ENCODE measurements around the gene CWC25.
"Not testable (repeated sequence)": the region's sequence is repeated elsewhere in the genome, so short reads cannot be mapped to it uniquely, and the experiment has no call there.

The CWC25 gene

DNA sequence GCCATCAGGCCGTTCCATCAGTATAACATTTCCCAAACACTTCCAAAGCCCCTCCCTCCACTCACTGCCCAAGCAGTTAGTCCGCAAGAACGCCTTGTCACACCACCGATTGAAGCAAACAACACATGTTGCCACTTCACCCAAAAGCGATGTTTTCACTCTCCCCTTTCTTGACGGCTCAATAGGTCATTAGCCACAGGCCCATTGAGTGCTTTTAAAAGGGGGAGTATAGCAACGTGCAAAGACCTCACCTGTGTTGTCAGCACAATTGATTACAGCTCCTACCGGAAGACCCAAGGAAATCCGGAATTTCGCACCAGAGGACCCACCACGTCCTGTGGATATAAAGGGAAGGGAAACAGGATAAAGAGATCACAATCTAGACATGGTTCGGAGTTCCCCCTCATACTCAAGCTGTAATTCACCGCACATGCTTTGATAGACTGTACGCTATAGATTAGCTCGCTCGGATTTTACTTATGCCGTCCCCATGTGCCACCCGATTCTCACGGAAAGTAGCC lies 27.7 kb upstream of the CWC25 start:
- DNase-seq = no peak

DNA sequence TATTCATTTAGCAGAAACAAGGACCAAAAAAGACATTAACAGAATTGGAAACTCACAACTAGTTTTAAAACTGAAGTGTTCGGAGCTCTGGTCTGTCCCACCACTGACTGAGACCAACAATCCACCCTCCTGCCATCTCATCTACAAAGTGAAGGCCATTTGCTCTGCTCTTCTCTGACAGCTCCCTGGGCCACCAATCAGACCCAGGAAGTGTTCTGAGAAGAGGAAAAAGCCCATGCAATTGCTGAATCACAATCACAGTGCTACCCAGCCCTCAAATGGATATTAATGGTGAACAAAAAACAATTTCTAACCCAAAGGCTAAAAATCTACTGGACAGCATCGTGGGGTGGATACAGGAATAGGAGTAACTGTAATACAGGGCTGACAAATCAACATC lies 26.3 kb upstream of the CWC25 start:
- no peak for DNase-seq

DNA sequence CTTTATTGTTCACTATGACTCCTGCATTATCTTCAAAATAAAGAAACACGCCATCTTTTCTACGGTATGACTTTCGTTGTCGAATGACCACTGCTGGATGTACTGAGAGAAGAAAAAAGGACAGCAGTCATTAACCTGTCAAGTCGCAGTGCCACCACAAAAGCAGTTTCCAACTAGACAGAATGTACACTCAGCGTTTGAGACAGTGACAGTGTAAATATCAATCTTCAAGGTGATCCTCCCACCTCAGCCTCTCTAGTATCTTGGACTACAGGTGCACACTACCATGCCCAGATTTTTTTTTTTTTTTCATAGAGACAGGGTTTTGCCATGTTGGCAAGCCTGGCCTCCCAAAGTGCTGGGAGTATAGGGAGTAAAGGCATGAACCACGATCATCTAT lies 25.3 kb upstream of the CWC25 start:
- DNase-seq = no peak

DNA sequence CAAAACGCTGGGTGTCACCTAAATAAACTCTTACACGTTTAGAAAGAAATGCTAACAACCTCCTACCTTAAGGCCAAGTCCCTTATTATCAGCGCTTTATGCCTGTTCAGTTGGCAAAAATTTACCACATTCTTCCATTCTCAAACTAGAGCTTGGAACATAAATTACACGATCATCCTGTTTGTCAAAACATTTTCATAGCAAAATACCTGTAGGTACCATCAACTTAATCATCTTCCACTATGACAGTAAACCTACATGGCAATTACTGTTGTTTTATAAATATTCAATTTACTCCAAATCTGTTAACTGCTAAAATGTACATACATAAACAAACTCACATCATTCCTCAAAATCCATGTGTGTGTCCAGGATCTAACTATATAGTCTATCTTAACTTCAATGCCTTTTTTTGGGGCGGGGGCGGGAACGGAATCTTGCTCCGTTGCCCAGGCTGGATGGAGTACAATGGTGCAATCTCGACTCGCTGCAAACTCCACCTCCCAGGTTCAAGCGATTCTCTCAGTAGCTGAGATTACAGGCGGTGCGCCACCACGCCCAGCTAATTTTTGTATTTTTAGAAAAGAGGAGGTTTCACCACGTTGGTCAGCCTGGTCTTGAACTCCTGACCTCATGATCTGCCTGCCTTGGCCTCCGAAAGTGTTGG lies 24.0 kb upstream of the CWC25 start:
- DNase-seq = no peak

DNA sequence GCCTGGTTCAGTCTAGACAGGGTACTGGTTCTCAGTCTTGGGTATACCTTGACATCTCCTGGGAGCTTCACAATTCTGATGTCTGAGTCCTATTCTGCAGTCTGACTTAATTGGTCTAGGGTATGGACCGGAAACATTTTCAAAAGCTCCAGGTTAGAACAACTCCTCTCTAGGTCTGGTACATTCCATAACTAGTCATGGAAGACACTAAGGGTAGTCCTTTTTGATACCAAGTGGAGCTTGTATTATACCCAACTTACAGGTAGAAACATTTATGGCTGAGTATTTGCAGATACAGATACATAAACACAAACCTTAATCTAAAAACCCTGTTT lies 23.4 kb upstream of the CWC25 start:
- no peak for DNase-seq

DNA sequence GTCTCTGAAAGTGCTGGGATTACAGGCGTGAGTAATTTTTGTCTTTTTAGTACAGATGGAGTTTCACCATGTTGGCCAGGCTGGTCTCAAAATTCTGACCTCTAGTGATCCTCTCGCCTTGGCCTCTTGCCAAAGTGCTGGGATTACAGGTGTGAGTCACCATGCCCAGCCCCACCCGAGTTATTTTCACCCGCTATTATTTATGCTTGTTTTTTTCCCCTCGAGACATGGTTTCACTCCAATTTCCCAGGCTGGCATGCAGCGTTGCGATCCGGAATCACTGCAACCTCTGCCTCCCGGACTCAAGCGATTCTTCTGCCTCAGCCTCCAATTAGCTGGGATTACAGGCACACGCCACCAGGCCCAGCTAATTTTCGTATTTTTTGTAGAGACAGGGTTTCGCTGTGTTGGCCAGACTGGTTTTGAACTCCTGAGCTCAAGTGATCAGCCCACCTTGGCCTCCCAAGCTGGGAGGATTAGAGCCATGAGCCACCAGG lies 19.2 kb upstream of the CWC25 start:
- no peak for DNase-seq

DNA sequence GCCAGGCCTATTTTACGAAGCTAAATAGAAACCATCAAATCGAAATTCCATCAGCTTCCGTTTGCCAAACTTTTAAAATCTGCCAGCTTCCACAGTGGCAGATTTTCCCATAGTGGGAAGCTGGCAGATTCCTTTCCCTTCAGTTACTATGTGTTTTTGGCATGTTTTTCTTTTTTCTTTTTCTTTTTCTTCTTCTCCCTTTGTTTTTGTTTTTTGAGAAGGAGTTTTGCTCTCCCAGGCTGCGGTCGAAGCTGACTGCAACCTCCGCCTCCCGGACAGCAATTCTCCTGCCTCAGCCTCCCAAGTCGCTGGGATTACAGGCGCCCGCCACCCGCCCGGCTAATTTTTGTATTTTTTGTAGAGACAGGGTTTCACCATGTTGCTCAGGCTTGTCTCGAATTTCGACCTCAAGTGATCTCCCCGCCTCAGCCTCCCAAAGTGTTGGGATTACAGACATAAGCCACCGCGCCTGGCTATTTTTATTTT lies 684 bp upstream of the CWC25 start:
- DNase-seq = no peak

DNA sequence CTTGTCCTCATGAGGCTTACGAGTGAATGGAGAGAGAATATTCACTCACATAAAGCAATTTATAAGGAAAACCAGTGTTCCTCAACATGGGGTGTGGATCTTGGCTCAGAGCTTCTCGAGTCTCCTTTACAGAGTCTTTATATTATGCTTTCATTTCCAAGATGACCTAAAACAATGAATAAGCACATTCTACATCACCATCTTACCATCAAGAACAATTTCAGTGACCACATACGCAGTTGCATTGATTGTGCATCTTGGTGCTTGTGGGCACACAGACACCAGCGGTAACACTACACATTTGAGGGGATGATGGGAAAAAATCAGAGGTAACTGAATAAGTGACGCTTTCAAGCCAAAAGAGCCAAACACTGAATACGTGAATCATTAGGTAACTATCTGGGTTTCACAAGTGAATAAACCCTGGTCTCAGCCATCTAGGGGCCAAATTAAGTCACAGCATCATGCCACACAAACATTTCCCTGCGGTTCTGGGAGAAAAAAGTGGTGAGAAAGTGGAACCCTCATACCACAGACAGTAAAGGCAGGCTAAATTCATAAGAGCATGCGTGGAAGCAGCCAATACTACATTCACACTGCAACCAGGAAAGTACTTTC lies 9.4 kb downstream of the CWC25 start:
- DNase-seq = no peak

DNA sequence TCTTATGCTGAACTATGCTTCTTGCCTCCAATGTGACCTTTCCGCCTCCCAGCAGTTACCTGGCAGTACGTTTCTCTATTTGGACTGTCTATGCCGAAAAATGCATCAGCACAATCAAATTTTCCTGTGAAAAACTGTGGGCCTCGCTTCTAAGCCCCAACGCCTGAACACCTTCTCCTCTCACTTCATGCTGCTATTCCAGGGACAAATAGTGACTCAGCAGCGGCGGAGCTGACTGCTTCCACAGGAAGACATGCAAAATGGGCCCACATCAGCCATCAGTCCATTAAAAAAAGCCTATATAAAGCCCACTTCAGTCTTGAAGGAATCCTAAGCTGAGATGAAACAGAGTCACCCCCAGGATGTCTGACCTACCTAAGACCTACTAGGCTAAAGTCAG lies 15.3 kb downstream of the CWC25 start:
- DNase-seq = no peak

DNA sequence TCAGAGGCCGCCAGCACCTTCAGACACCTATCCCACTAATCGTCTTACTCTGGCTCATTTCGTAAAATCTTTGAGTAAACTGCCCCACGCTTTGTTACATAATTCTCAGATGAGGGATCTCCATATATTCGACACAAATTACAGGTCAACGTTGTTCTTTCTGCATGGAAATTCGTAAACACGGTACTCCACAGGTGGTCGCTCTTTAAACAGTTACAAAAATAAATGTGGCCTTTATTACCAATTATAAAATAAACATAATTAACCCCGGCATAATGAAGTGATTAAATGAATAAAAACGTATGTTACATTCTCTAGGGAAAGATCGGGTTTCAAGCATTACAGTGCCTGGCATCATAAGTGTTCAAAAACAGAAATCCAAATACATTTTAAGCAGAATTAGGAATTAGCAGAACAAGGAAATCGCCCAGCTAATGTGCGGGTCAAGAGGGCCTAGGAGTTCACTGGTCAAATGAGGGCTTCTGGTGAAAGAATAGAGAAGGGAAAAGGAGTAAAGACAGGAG lies 24.8 kb downstream of the CWC25 start:
- no peak for DNase-seq

DNA sequence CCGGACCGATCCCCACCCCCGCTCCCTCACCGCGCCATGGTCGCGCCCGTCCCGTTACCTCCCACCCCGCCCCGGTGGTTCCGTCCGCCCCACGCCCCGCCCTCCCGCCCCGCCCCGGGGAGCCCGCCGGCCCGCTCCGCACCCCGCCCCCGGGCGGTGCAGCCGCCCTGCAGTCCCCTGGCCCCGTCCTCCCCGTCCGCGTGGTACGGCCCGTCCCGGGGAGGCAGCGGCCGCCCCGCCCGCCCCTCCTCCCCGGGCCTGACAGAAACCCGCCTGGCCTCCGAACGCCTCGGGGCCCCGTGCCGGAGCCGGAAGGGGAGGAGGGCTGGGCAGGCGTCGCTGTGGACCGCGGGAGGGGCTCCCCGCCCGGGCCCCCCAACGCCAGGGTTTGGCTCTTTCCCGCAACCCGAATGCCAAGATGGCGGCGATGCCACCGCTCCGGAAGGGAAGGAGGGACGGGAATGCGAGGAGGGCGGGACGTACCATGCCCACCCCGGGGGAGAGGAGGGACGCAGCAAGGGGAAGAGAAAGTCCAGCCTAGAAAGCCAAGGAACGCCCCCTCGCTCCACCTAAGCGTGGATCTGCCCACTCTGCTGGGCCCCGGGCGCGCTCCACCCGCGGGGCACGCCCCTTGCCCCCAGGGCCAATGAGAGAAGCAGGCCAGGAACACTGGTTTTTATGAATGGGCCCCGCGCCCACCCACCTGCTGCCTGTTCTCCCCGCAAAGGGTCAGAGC lies 25.5 kb downstream of the CWC25 start, which contains the start of gene PIP4K2B:
Gene PIP4K2B, minus strand, starts transcription at position 56 of the 736 bp plus-strand sequence. CDS start 132 bp downstream, outside the sequence.
- DNase-seq = peak; percentile 88

DNA sequence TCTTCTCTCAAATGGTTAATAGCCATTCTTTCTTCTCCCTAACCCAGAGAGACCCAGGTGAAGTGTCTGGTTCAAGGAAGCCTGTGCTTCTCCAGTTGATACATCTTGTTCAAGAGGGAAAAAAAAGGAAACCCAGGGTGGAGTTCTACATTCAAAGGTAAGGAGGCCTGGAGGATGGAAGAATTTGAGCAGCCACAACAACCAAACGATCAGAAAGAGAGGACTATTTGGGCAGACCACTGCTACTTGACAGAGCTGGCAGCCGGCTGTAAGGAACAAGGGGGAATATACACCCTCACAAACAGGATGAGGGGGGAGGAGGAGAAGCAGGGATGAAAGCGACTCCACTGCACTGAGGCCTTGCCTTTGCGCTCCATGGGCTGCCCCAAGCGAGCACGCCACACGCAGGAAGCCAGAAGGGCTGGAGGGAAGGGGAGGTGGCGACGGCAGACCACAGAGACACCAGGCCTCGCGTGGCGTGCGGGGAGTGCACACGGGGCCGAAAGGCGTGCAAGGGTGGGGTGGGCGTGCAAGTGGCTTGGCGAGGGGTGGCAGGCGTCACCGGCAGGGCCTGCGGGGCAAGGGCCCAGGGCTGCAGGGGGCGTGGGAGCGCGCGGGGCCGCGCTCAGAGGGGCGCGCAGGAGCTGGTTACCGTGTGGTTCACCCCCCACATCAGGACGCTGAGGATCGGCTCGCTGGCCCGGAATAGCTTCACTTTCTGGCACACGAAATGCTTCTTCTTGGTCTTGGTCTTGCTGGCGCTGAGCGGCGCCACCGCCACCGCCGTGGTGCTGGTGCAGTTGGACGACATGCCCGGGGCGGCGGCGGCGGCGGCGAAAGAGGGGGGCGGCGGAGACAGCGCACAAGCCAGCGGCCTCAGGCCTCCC lies 26.3 kb downstream of the CWC25 start:
- DNase-seq = peak; percentile 86

DNA sequence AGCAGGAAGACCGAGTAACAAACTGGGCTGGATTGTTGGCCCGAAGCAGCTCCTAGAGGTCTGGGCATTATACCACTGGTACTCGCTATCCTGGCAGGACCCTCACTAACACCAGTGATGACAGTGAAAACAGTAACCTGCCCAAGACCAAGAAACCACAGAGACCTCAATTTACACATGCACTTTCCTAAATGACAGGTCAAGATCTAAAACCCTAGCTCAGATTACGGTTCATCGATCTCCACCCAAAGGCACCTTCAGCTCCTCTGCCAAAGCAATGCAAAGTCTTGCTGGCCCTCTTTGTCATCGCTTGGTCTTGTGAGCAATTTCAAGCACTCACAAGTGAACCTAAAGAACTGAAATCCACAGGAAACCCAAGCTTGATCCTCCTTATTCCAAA lies 27.3 kb downstream of the CWC25 start:
- no peak for DNase-seq

DNA sequence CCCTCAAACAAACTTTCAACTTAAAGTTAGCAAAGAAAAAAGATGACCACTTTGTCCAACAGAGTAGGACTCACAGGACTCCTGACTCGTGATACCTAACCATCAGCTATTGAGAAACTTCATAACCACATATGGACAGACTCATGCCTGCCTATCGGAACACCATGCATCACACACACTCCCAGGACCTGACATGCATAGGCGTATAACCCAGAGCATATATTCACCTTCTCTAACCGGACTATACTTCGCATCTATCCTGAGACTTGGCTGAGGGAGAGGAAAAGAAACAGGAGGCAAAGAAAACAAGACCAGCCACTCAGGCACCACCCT lies 28.0 kb downstream of the CWC25 start:
- no peak for DNase-seq

DNA sequence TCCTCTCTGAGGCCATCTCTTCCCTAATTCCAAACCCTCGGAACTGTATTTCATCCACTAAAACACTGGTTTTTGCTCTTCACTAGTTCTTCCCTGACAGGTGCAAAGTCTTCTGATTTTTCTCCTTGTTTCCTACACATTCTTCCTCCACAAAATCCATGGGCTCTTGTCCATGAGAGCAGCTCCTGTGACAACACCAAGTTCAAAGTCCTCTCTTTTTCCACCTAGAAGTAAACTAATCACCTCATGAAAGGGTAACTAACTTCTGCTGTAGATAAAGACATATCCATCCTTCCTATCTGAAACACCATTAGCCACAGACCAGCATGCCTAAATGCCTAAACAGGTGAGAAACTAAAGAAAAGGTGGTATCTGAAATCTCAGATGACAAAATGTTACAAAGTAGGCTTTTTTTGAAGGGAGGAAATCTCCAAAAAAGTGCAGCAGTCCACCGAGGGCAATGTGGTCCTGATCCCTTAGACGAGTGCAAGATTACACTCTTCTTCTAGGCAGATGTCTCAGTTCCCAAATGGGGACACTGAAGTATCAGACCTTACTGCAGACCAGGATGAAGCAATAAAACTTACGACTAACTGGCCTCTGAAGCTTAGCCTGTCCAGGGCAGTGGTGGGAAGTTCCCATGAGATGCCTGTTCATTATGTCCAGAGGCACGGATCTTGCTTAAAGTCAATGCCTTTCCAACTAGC lies 28.5 kb downstream of the CWC25 start:
- no peak for DNase-seq

DNA sequence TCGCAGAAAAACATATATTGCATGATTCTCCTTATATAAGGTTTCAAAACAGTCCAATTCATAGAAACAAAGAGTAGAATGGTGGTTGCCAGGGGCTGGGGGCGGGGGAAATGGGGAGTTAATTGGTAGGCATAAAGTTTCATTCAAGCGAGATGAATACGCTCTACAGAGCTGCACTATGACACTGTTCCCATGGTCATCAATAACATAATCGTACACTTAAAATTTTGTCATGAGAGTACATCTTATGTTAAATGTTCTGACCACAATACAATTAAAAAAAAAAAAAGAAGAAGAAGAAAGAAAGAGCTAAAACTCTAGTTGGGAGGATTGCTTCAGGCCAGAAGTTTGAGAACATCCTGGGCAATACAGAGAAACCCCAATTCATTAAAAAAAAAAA lies 30.9 kb downstream of the CWC25 start:
- no peak for DNase-seq

DNA sequence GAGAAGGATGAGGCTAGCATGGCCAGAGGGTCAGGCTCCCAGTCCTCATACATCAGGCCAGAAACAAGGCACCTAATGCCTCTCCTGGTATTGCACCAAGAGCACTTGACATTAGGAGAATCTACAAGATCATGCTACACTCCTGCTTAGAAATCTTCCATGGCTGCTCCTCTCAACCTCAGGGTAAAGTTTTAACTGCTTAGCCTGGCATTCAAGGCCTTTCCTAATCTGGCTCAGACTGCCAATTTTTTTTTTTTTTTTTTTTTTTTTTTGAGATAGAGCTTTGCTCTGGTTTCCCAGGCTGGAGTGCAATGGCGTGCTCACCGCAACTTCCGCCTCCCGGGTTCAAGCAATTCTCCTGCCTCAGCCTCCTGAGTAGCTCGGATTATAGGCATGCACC lies 34.0 kb downstream of the CWC25 start:
- DNase-seq = no peak

DNA sequence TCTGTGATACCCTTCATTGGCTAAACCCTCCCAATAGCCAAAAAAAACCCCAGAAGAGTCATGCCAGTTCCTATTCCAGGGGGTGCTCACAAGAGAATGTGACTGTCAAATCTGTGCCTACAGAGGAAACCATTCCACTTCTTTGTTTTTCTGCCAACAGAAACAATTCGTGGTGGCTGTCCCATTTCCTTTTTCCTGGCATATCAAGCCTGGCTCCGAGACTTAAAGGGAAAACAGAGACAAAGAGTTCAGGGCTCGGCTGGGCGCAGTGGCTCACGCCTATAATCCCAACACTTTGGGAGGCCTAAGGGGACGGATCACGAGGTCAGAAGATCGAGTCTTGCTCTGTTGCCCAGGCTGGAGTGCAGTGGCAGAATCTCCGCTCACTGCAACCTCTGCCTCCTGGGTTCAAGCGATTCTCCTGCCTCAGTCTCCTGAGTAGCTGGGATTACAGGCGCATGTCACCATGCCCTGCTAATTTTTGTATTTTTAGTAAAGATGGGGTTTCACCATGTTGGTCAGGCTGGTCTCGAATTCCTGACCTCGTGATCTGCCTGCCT lies 34.9 kb downstream of the CWC25 start:
- DNase-seq = not testable (repeated sequence)

DNA sequence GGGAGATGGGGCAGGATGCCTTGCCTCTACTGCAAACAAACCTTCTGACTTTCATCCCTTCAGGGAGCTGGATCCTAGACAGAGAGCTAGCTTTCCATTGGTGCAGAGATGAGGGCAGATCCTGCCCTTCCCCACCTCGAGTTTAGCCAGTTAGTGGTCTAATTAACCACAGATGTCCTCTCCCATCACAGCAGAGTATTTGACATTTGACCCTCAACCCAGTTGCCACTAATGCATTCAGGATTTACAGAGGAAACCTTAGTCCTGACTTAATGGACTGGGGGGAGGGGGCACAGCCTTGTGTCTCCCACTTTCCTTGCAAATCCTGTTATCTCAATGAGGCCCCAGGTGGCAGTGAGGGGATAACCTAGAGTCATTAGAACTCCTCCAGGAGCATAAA lies 35.9 kb downstream of the CWC25 start:
- no peak for DNase-seq

DNA sequence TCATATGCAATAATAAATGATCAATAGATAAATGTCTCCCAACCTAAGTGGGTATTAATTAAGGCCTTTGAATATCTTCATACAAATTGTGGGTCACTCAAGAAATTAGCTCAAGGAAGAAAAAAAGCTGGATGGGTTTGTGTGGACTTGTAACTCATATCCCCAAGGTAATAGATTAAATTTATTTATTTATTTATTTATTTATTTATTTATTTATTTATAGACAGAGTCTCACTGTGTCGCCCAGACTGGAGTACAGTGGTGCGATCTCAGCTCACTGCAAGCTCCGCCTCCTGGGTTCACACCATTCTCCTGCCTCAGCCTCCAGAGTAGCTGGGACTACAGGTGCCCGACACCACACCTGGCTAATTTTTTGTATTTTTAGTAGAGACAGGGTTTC lies 37.1 kb downstream of the CWC25 start:
- DNase-seq = not testable (repeated sequence)

DNA sequence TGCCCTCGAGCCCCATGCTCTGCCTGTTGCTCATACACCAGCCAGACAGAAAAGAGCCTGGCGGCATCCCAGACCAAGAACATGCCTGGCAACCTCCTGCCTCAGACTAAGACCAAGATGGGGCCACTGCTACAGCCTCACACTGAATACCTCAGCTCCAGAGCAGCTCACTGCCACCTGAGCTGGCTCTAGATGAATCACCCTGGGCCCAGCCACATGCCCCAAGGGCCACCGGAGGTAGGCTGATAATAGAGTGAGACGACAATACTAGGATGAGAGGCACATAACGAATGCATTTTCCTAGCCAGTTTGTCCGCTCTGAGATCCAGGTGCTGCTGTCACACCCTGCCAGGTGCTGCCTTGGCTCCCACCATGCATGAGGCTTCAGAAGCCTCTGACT lies 38.7 kb downstream of the CWC25 start:
- DNase-seq = no peak

DNA sequence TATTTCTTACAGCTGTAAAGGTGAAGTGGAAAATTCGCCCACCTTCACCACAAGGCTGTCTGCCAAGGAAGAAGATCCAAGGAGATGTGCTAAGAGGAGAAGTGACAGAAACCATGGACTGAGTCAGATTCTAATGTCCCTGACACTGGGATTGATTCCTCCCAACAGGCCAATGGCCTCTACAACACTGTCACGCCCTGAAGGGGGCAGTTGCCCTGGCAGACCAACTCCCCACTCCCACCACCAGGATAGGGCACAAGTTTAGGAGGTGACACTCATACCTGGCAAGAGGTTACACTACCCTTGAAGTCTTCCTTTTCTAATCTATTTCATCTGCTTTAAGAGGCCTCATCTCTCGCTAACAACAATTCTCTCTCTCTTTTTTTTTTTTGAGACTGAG lies 41.9 kb downstream of the CWC25 start:
- DNase-seq = no peak

Data from KG1 (cell line).